ENCODE data around the gene ABCB4. TPM values are rescaled to one million over a fixed set of nuclear protein-coding genes. Genes with fewer than 3 reads are reported as not detected.

ABCB4 gene
- total RNA-seq, 1 experiment from 2014 or later, result 0.20 TPM

DNA sequence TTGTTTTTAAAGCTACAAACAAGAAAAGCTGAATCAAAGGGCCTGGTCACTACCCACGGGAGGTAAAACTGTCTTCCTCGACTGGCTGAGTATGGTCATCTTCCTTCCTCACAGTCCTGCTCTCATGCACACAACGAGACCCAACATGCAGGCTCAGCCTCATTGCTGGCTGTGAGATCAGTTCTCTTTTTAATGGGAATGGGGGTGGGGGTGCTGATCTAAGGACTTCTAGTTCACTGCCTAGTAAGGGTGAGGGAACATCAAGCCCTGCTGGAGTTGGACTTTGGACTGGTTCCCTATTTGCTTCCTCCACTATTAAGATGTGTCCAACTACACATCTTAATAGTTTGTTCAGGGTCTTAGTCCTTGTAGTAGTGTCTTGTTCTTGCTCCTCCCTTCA, 48.2 kb downstream of the ABCB4 start:
- Histone ChIP-seq H3K79me2 (ENCODE audit: insufficient read depth, low read length) (no peaks in the 10 kb centered on the region), H3K56ac (ENCODE audit: insufficient read length, low read depth, low read length) (no peak overlapping the region), H2AK5ac (ENCODE audit: insufficient read length, low read length) (no peak overlapping the region), H4K20me1 (ENCODE audit: control insufficient read depth, insufficient read depth, insufficient read length) (no peaks in the 10 kb centered on the region), H2BK120ac (ENCODE audit: low read depth, low read length, poor library complexity, severe bottlenecking) (no peak overlapping the region), H3K9ac (ENCODE audit: extremely low read depth, insufficient read length, low read length) (no peak overlapping the region), H3K18ac (ENCODE audit: insufficient read length, low read depth, low read length) (no peak overlapping the region), H3K79me1 (ENCODE audit: insufficient read depth, low read depth, low read length, poor library complexity, severe bottlenecking) (no peaks in the 10 kb centered on the region), H2BK20ac (ENCODE audit: low read depth, low read length, poor library complexity, severe bottlenecking) (no peak overlapping the region), H3T11ph (ENCODE audit: low read length) (no peak overlapping the region), H2AFZ (ENCODE audit: low read length) (no peak overlapping the region), H4K5ac (ENCODE audit: insufficient read length, low read depth, low read length) (no peak overlapping the region), H3K27ac (ENCODE audit: insufficient read length, low read depth, low read length) (no peak overlapping the region), H3K23me2 (ENCODE audit: insufficient read length, low read depth, low read length, poor library complexity, severe bottlenecking) (no peaks in the 10 kb centered on the region), H4K91ac (ENCODE audit: insufficient read length, low read depth, low read length) (no peak overlapping the region), H3K27me3 (ENCODE audit: insufficient read depth, low read length) (no peaks in the 10 kb centered on the region), H3K4ac (ENCODE audit: low read depth, low read length) (no peak overlapping the region), H3K4me1 (ENCODE audit: insufficient read depth, low read length) (no peaks in the 10 kb centered on the region), H2BK5ac (ENCODE audit: insufficient read length, low read length) (no peak overlapping the region), H3K9me3 (ENCODE audit: control insufficient read depth, low read depth, low read length) (no peaks in the 10 kb centered on the region), H3K4me2 (ENCODE audit: insufficient read depth, insufficient read length, low read length) (no peak overlapping the region), H2BK15ac (ENCODE audit: low read depth, low read length) (no peak overlapping the region), H3K23ac (ENCODE audit: insufficient read length, low read depth, low read length) (no peak overlapping the region), H3K14ac (ENCODE audit: insufficient read depth, low read length) (no peak overlapping the region), H4K8ac (replicated peaks; ENCODE audit: insufficient read length, low read depth, low read length) (no peak overlapping the region), H2BK12ac (ENCODE audit: insufficient read length, low read depth, low read length) (no peak overlapping the region)
- H3K9me3 Mint-ChIP-seq, result no peaks in the 10 kb centered on the region
- no CpG with 5 or more reads among the region's 3 CpGs for WGBS (ENCODE audit: extremely low coverage, insufficient read length, low lambda C conversion rate)
- H3K27me3 Mint-ChIP-seq (ENCODE audit: low read depth), result no peaks in the 10 kb centered on the region
- H3K4me1 Mint-ChIP-seq, result no peaks in the 10 kb centered on the region
- no peak overlapping the region for H3K27ac Mint-ChIP-seq
- H3K4me3 Mint-ChIP-seq, result no peak overlapping the region
- TF ChIP-seq, protein P1, sequence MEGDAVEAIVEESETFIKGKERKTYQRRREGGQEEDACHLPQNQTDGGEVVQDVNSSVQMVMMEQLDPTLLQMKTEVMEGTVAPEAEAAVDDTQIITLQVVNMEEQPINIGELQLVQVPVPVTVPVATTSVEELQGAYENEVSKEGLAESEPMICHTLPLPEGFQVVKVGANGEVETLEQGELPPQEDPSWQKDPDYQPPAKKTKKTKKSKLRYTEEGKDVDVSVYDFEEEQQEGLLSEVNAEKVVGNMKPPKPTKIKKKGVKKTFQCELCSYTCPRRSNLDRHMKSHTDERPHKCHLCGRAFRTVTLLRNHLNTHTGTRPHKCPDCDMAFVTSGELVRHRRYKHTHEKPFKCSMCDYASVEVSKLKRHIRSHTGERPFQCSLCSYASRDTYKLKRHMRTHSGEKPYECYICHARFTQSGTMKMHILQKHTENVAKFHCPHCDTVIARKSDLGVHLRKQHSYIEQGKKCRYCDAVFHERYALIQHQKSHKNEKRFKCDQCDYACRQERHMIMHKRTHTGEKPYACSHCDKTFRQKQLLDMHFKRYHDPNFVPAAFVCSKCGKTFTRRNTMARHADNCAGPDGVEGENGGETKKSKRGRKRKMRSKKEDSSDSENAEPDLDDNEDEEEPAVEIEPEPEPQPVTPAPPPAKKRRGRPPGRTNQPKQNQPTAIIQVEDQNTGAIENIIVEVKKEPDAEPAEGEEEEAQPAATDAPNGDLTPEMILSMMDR (conservative IDR thresholded peaks at IDR 0.05), result no peak
- H3K36me3 Mint-ChIP-seq (ENCODE audit: insufficient read depth in 1 of 3, low read depth in 3 of 3), result no peaks in the 10 kb centered on the region
- DNase-seq, result no peak
